ENCODE data around the gene TMEM9B.
A peak's percentile ranks its signal among the peaks of the same experiment; 100 is the strongest.

Gene TMEM9B

DNA sequence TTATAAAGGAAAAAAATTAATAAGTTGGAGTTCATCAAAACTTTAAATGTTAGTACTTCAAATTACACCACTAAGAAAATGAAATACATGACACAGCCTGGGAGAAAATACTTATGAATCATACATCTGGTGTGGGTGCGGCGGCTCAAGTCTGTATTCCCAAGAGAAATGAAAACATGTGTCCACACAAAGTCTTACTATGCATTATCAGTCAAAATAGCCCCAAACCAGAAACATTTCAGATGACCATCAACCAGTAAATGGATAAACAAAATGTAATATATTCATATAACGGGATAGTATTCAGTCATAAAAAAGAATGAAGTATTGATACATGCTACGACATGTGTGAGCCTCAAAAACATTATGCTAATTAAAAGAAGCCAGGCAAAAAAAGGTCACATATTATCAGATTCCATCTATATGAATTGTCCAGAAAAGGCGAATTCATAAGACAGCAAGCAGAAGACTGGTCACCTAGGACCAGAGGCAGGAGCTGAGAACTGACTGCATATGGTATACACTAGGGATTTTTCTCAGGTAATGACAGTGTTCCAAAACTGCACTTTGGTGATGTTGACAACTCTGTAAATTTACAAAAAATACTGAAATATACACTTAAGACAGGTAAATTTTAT lies 58.6 kb downstream of the TMEM9B start:
- H3K36me3 ChIP-seq (ENCODE audit: control insufficient read depth, insufficient read depth, low read length, severe bottlenecking), result no peaks in the 10 kb centered on the region
- no peaks in the 10 kb centered on the region for H3K9me3 ChIP-seq (ENCODE audit: control insufficient read depth, low read length)
- H3K4me3 ChIP-seq (ENCODE audit: low read length), result no peak overlapping the region
- H3K4me1 ChIP-seq (ENCODE audit: control insufficient read depth, insufficient read depth, low read length), result peaks cover 25% of the 10 kb centered on the region
- no peak overlapping the region for H3K9ac ChIP-seq (ENCODE audit: low read length)
- peak; percentile 88 for DNase-seq (ENCODE audit: low read depth)
- H3K27me3 ChIP-seq (replicated peaks; ENCODE audit: control insufficient read depth, insufficient read depth, low read length), result no peaks in the 10 kb centered on the region

GRCh38 chr11:8899119-8899753 lies 65.0 kb downstream of the TMEM9B start:
- Histone ChIP-seq H3K4me1 (ENCODE audit: control insufficient read depth, insufficient read depth, low read length) (no peaks in the 10 kb centered on the region), H3K9ac (ENCODE audit: low read length) (no peak overlapping the region), H3K4me3 (ENCODE audit: low read length) (no peak overlapping the region), H3K36me3 (ENCODE audit: control insufficient read depth, insufficient read depth, low read length, severe bottlenecking) (no peaks in the 10 kb centered on the region), H3K9me3 (ENCODE audit: control insufficient read depth, low read length) (peaks cover 17% of the 10 kb centered on the region), H3K27me3 (replicated peaks; ENCODE audit: control insufficient read depth, insufficient read depth, low read length) (no peaks in the 10 kb centered on the region)
- no peak for DNase-seq (ENCODE audit: low read depth)
